ENCODE data around the gene ATG4C.
"Not testable (repeated sequence)": the region's sequence is repeated elsewhere in the genome, so short reads cannot be mapped to it uniquely, and the experiment has no call there.

The ATG4C gene

DNA sequence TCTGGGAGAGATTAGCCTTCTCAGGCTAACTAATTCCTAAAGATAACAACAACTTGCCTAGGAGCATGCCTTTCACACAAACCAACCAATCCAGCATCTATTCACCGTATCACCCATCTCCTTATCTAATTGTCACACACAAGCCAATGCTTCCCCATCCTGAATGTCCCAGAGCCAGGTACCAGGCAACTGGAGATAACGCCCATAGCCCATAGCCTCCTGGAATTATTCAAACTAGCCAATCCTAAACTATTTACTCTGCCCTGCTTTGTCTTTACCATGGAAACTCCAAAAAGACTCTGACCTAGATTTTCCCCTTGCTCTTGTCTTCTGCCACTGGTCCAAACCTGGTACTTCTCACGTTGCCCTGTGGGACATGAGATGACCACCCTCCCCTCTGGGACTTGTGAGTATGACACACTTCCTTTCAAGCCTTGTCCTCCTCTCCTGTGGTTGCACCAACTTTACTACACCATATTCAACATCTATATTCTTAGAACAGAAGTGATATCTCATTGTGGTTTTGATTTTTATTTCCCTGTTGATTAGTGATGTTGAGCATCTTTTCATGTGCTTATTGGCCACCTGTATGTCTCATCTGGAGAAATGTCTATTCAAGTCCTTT is 8.8 kb upstream of the ATG4C start:
- DNase-seq: peak; percentile 39

GRCh38 chr1:62778208-62778607 is 5.7 kb upstream of the ATG4C start:
- no peak for DNase-seq

GRCh38 chr1:62781841-62782543 is 1.9 kb upstream of the ATG4C start:
- DNase-seq: no peak

- not testable (repeated sequence) for DNase-seq
Measured at GRCh38 chr1:62782544-62783212, 1.3 kb upstream of the ATG4C start.

DNA sequence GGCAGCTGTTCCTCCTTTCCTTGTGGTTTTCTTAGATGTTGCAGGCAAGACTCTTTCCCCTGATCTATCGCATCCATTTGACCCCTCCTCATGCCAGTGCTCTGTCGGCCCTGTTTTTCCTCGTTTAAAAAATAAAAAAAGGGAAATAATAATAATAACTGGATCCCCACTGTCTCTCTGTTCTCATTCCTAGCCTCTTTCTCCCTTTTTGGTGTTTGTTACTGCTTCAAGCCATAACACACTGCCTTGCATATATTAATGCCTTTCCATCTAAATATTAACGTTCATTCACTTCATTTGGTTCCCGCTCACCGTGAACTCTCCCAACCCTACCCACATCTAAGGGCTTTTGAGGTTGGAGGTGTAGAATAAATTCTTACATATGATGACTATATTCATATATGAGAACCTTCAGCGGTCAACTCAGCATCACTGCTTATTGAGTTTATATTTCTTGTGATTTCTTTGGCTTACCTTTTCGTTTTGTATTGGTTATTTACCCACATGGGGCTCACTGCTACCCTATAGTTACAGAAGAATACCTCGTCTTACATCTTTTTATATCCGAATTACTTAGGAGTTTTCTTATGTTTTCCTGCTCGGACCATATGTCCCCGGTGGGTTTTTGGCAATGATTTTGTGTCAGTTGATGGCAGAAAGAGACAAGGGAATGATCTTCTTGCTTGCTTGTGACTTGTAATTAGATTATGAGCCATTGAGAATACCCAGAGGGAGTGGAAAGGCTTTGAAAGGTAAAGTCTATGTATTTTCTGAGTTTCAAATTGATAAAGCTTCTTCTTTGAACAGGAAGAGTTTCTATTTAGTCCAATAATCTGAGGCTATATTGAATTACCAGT is 805 bp downstream of the ATG4C start:
- peak; percentile 33 for DNase-seq

- DNase-seq: no peak
Measured at GRCh38 chr1:62790716-62791115, 6.8 kb downstream of the ATG4C start.

GRCh38 chr1:62794053-62794452 is 10.1 kb downstream of the ATG4C start:
- DNase-seq: no peak

DNA sequence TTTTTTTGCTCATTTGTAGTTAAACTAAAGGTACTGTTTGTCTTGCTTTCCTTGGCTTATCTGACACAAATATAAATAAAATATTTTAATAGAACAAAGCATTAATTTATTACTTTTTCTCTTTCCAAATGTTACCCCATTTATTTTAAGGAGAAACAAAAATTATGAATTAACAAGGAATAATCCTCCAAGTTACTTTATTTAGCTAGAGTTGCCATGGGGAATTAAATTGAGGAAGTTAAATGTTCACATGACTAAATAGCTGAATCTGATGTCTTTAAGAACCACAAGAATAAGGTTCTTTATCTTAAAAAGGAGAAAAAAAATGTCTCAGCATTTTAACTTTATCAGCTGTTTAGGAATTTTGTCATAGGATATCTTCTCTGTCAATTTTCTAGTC is 12.3 kb downstream of the ATG4C start:
- peak; percentile 20 for DNase-seq

- no peak for DNase-seq
Measured at GRCh38 chr1:62799688-62800087, 15.8 kb downstream of the ATG4C start.

DNA sequence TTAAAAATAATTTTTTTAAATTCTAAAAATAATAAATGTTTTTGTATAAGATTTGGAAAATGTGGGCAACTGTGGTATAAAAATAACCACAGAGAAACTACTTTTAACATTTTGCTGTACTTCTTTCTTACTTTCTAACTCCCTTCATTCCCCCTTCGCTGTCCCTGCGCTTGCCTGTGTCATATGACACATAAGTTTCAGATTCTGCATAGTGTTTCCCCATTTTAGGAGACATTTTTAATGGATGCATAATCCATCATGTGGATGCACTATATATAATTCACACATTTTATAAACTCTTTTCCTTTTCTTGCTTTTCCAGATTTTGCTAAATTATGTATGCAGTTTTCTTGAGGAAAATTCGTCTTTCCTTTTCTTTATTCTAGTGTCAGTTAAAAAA is 16.3 kb downstream of the ATG4C start:
- no peak for DNase-seq

DNA sequence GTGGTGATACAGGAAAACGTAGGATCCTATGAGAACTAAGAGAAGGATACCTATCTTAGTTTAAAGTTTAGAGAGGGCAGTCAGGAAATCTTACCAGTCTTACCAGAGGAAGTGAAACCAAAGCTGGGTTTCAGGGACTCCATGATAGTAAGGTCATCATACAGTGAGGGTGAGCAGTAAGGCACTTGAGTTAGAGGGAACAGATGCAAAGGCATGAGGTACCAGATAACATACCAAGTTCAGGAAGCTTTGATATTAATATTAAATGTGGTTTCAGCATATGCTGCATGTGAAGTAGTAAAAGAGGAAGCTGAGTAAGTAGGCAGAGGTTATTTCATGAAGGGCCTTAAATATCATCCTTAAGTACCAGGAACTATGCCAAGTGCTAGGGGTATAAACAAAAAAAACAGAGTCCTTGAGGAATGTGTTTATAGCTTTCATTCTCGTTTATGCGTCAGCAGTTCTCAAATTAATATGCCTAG is 16.9 kb downstream of the ATG4C start:
- DNase-seq: peak; percentile 70

GRCh38 chr1:62809788-62810187 is 25.9 kb downstream of the ATG4C start:
- DNase-seq: no peak

DNA sequence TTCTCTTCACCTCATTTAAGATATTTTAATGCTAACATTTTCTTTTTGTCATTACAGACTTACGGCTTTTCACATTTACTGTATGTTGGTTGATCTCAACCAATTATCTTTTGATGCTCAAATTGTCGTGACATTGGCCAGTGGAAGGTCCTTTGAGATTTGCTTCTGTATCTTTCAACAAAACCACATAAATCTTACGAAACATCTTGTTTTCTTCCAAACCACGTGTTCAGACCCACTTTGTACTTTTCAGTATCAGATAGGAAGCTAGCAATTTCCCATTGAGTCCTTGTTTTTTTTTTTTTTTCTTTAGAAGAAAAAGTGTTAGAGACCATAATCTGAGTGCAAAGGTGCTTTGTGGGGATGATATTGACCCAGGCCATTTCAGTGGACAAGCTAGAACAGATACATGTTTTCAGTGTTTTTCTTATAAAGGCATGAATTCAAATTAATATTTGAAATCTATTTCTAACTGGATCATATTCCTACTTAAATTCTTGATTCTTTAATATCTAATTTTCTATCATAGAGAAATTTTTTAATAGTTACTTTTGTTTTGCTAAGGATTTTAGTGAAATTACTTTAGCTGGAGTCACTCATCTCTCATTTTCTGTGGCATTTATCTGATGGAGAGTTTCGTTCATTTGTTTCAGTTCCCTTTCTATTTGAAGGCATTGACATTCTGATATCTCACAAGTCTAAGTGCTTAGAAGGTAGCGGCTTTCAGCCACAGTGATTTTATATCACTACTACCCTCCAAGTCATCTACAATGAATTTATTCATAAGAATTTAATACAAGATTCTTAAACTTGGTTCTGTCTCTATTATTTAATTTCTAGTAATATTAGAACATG is 26.7 kb downstream of the ATG4C start:
- DNase-seq: no peak

DNA sequence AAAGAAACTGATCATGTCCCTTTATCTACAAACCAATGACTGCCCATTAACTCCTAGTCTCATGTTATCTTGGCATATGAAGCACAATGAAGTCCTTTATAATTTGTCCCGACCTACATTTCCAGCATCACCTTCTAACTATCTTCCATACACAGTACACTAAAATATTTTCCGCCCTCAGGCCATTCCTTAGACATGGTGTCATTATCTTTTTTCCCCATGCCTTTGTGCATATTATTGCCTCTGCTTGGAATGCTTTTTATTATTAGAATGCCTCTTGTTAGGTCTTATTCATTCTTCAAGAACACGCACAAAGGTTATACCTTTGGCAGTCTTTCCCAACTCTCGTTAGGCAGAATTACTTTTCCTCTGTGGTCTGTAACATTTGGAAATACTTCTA is 39.6 kb downstream of the ATG4C start:
- no peak for DNase-seq

GRCh38 chr1:62826901-62827300 is 43.0 kb downstream of the ATG4C start:
- no peak for DNase-seq

DNA sequence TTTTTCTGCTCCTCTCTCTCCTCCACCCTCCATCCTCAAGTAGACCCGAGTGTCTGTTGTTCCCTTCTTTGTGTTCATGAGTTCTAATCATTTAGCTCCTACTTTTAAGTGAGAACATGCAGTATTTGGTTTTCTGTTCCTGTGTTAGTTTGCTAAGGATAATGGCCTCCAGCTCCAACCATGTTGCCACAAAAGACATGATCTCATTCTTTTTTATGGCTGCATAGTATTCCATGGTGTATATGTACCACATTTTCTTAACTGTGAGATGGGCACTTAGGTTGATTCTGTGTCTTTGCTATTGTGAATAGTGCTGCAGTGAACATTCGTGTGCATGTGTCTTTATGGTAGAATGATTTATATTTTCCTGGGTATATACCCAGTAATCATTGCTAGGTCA is 43.9 kb downstream of the ATG4C start:
- not testable (repeated sequence) for DNase-seq

DNA sequence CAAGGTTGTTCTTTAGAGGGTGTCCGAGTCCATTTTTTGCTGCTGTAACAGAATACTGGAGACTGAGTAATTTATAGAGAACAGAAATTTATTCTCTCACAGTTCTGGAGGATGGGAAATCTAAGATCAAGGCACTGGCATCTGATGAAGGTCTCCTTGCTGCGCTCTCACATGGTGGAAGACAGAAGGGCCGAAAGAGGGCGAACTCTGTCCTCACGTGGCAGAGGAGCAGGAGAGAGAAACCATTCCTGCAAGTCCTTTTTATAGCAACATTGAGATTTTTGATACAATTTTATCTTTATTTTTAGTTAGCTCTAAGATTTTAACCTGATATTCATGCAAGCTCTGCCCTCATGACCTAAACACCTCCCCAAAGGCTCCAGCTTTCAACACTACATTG is 48.3 kb downstream of the ATG4C start:
- no peak for DNase-seq

- no peak for DNase-seq
Measured at GRCh38 chr1:62833529-62833928, 49.6 kb downstream of the ATG4C start.

DNA sequence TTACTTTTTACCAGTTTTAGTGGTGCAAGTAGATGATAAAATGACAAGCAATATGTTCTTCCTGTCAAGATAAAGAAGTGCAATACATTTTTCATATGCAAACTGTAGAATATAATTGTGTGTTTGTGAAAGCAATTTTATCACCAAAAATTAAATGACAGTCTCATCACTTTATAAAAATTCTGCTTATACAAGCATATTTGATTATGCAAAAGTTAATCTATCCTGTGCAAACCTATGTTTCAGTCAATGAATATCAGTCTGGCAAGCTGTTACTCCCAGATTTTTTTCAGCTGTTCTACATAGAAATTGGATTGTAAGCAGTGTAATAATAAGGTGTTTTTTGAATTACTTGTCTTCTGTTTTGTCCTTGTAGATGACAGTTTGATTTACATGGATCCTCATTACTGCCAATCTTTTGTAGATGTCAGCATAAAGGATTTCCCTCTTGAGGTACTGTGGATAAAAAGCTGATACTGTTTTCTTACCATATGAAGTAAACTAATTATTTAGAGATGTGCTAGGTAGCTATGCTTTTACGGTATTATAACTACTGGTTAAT is 50.5 kb downstream of the ATG4C start:
- no peak for DNase-seq

- no peak for DNase-seq
Measured at GRCh38 chr1:62836856-62837540, 53.1 kb downstream of the ATG4C start.

- DNase-seq: no peak
Measured at GRCh38 chr1:62840555-62840954, 56.6 kb downstream of the ATG4C start.

All from hematopoietic multipotent progenitor cell treated with erythropoietin and hydrocortisone succinate and interleukin-3 and kit ligand, for 8 days (in vitro differentiated cells).